HG03108 (cell line): ENCODE results near the gene ARPC4.
"Not testable (repeated sequence)": the region's sequence is repeated elsewhere in the genome, so short reads cannot be mapped to it uniquely, and the experiment has no call there.

Experiments used
- ATAC-seq: cut with Tn5 transposase; IDR thresholded peaks from one replicate; pipeline ENCODE4 v1.9.1; 2021; ENCODE audit warnings: moderate library complexity; ENCODE audit not compliant: unreplicated experiment

The ARPC4 gene

GRCh38 chr3:9851383-9851782, 58.5 kb downstream of the ARPC4 start:
- ATAC-seq, result not testable (repeated sequence)

GRCh38 chr3:9851926-9852325, 59.0 kb downstream of the ARPC4 start:
- ATAC-seq, result not testable (repeated sequence)

- no peak for ATAC-seq
Measured at GRCh38 chr3:9852528-9852927, 59.6 kb downstream of the ARPC4 start.

- not testable (repeated sequence) for ATAC-seq
Measured at GRCh38 chr3:9854291-9854940, 61.5 kb downstream of the ARPC4 start.

- ATAC-seq, result no peak
Measured at GRCh38 chr3:9855594-9855993, 62.7 kb downstream of the ARPC4 start.
